Neutrophil (primary cell): ENCODE measurements around the gene SORCS1.

ENCODE experiments used
- H3K27ac ChIP-seq: fragments of 200-600 bp; sonication (generic); 2 replicates; pipeline ENCODE4 v1.5.1; 2016; ENCODE audit warnings: mild to moderate bottlenecking, moderate library complexity
- H3K27me3 ChIP-seq: fragments of 200-600 bp; sonication (generic); 2 replicates; pipeline ENCODE4 v1.6.0; 2016; ENCODE audit warnings: mild to moderate bottlenecking
- H3K36me3 ChIP-seq: fragments of 200-600 bp; sonication (generic); 2 replicates; pipeline ENCODE4 v1.5.1; 2017
- H3K4me1 ChIP-seq, 2 experiments: fragments of 200-600 bp in 1 of 2; sonication (generic) in 1 of 2; 1 replicate in 1 of 2; 2 replicates in 1 of 2; pipeline versions ENCODE4 v1.5.1 to v1.6.1; 2013 to 2016; ENCODE audit warnings: low read depth in 1 of 2, low read length in 1 of 2, mild to moderate bottlenecking in 1 of 2, moderate library complexity in 1 of 2; ENCODE audit not compliant: control insufficient read depth in 1 of 2, insufficient read depth in 1 of 2
- H3K4me3 ChIP-seq, 2 experiments: fragments of 200-600 bp in 1 of 2; sonication (generic) in 1 of 2; 1 replicate in 1 of 2; 2 replicates in 1 of 2; pipeline ENCODE4 v1.5.1; 2013 to 2016; ENCODE audit warnings: low read depth in 1 of 2, low read length in 1 of 2, mild to moderate bottlenecking in 1 of 2, moderate library complexity in 1 of 2
- H3K9me3 ChIP-seq: fragments of 200-600 bp; sonication (generic); 2 replicates; pipeline ENCODE4 v1.5.1; 2016
- TF ChIP-seq, protein P1 (sequence below): fragments of 200-600 bp; sonication (generic); IDR thresholded peaks from 2 replicates; pipeline ENCODE4 v1.5.1; 2016; ENCODE audit warnings: antibody characterized with exemption

The SORCS1 gene

DNA sequence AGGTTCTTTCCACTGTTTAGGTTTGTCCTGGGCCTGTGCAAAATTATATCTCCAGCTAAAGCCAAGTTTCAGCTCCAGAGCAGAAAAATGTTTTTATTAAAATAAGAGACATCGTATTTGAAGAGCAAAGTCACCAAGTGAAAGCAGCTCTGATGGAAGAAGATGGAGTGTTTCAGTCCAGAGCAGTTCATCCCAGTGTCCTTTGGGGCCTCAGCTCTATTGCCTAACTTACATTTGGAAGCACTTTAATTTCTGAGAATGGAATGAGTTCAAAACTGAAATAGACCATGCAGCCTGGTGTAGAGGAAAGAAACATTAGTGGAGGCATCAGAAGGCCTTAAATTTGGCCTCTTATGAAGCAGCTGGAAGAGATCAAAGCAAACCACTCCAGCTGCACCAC, 545.2 kb downstream of the SORCS1 start:
- H3K4me1 ChIP-seq, result no peaks in the 10 kb centered on the region
- no peaks in the 10 kb centered on the region for H3K27me3 ChIP-seq
- no peaks in the 10 kb centered on the region for H3K9me3 ChIP-seq
- no peak overlapping the region for H3K4me3 ChIP-seq
- H3K36me3 ChIP-seq, result no peaks in the 10 kb centered on the region
- no peak overlapping the region for H3K27ac ChIP-seq
- TF ChIP-seq, protein P1, sequence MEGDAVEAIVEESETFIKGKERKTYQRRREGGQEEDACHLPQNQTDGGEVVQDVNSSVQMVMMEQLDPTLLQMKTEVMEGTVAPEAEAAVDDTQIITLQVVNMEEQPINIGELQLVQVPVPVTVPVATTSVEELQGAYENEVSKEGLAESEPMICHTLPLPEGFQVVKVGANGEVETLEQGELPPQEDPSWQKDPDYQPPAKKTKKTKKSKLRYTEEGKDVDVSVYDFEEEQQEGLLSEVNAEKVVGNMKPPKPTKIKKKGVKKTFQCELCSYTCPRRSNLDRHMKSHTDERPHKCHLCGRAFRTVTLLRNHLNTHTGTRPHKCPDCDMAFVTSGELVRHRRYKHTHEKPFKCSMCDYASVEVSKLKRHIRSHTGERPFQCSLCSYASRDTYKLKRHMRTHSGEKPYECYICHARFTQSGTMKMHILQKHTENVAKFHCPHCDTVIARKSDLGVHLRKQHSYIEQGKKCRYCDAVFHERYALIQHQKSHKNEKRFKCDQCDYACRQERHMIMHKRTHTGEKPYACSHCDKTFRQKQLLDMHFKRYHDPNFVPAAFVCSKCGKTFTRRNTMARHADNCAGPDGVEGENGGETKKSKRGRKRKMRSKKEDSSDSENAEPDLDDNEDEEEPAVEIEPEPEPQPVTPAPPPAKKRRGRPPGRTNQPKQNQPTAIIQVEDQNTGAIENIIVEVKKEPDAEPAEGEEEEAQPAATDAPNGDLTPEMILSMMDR, result no peak

DNA sequence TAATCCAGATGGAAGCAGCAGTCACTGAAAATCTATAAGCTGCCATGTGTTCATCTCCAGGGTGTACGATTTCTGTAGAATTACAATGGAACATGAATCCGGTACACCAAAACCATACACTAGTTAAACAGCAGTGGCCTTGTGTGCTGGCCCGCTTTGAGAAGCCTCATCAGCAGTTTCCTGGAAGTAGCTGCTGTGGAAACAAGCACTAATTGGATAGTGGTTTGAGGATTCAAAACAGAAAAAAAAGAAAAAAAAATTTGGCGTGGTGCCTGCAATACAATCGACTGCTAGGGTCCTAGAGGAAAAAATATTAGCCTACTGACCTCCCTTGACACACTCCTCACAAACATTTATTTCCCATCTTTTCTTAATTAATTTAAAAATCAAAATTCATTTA, 545.9 kb downstream of the SORCS1 start:
- no peak overlapping the region for H3K4me3 ChIP-seq
- H3K36me3 ChIP-seq, result no peaks in the 10 kb centered on the region
- H3K27me3 ChIP-seq, result no peaks in the 10 kb centered on the region
- H3K9me3 ChIP-seq, result no peaks in the 10 kb centered on the region
- H3K27ac ChIP-seq, result no peak overlapping the region
- TF ChIP-seq, protein P1, result no peak
- no peaks in the 10 kb centered on the region for H3K4me1 ChIP-seq

DNA sequence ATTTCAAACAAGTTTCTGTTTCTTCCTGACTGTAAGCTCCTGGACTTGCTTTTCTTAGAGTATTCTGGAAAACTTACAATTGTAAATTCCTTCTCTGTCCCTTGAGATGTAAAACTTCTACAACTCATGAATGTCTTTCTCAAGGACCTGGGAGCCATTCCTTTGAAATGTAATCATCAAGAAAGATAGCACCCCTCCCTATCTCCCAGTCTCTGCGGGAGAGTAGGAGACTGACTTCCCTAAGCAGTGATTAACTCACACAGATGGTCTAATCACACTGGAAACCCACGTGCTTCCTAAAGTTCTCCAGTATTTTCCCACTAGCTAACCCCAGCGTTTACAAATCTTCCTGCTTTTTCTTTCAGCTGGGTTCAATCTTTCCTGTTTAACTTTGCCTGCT, 549.4 kb downstream of the SORCS1 start:
- no peaks in the 10 kb centered on the region for H3K4me1 ChIP-seq
- TF ChIP-seq, protein P1, result no peak
- H3K27ac ChIP-seq, result no peak overlapping the region
- H3K36me3 ChIP-seq, result no peaks in the 10 kb centered on the region
- no peak overlapping the region for H3K4me3 ChIP-seq
- H3K27me3 ChIP-seq, result no peaks in the 10 kb centered on the region
- no peaks in the 10 kb centered on the region for H3K9me3 ChIP-seq

DNA sequence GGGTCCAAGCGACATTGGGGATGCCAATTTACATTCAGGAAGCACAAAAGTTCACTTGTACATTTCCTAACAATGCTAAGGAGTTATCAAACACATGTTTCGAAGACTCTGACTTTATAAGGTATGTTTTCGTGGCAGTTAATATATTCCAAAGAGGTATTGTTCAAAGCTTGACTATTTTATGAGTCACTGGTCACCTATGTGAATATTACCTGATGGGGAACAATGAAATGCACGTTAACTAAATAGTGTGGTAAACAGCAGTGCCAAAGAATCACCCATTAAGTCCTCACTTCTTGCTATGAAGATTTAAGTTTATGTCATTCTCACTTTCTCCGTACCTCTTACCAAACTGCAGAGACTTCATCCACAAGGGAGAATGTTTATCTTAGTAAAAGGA, 550.2 kb downstream of the SORCS1 start:
- no peak overlapping the region for H3K27ac ChIP-seq
- H3K9me3 ChIP-seq, result no peaks in the 10 kb centered on the region
- TF ChIP-seq, protein P1, result no peak
- no peak overlapping the region for H3K4me3 ChIP-seq
- no peaks in the 10 kb centered on the region for H3K36me3 ChIP-seq
- no peaks in the 10 kb centered on the region for H3K27me3 ChIP-seq
- H3K4me1 ChIP-seq, result no peaks in the 10 kb centered on the region

DNA sequence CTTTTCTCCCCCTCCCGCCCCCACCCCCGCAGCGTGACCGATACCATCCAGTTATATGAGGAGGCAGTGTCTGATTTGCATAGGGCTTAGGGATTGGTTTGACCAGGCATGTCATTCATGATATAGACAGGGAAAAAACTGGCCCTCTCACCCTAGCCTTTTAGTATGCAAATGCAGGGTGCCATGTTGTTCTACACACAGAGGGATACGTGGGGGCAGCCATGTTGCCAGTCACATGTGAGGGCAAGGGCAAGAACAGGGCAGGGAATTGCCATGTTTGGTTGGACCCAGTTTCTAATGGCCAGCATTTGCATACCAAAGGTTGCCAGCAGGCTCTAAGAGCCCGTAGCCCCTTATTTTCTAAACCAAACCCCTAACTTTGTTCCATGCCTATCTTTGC, 552.1 kb downstream of the SORCS1 start:
- H3K36me3 ChIP-seq, result no peaks in the 10 kb centered on the region
- H3K4me3 ChIP-seq, result no peak overlapping the region
- TF ChIP-seq, protein P1, result no peak
- no peaks in the 10 kb centered on the region for H3K27me3 ChIP-seq
- H3K9me3 ChIP-seq, result no peaks in the 10 kb centered on the region
- no peak overlapping the region for H3K27ac ChIP-seq
- no peaks in the 10 kb centered on the region for H3K4me1 ChIP-seq
